ENCODE data around the gene CDC14B.
"Not testable (repeated sequence)": the region's sequence is repeated elsewhere in the genome, so short reads cannot be mapped to it uniquely, and the experiment has no call there.

CDC14B gene

GRCh38 chr9:96585426-96585825, 34.2 kb downstream of the CDC14B start:
- DNase-seq (ENCODE audit: low spot score): no peak

- DNase-seq (ENCODE audit: low spot score): not testable (repeated sequence)
Observed at GRCh38 chr9:96582199-96582598, 37.4 kb downstream of the CDC14B start.

DNA sequence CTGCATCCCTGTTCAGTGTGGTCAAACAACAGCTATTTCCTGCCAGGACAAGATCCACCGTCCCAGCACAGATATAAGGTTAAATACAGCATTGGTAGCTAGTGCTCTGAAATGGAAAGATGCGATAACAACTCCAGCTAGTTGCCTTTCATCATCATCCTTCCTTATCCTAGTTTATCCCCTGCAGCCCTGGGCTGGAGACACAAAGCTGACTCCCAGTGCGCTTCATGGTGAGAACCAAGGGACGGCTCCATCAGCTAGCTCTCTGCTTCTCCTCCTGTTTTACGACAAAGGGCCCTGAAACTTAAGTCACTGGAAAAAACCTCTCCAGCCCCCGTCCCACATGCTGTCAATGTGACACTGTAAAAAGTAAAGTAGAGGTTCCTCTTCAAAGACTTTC, 37.9 kb downstream of the CDC14B start:
- DNase-seq (ENCODE audit: low spot score): no peak

- no peak for DNase-seq (ENCODE audit: low spot score)
Observed at GRCh38 chr9:96581301-96581700, 38.3 kb downstream of the CDC14B start.

GRCh38 chr9:96574931-96575351, 44.7 kb downstream of the CDC14B start:
- DNase-seq (ENCODE audit: low spot score): no peak

GRCh38 chr9:96574455-96574854, 45.2 kb downstream of the CDC14B start:
- DNase-seq (ENCODE audit: low spot score): no peak

GRCh38 chr9:96567203-96567700, 52.4 kb downstream of the CDC14B start:
- no peak for DNase-seq (ENCODE audit: low spot score)

DNA sequence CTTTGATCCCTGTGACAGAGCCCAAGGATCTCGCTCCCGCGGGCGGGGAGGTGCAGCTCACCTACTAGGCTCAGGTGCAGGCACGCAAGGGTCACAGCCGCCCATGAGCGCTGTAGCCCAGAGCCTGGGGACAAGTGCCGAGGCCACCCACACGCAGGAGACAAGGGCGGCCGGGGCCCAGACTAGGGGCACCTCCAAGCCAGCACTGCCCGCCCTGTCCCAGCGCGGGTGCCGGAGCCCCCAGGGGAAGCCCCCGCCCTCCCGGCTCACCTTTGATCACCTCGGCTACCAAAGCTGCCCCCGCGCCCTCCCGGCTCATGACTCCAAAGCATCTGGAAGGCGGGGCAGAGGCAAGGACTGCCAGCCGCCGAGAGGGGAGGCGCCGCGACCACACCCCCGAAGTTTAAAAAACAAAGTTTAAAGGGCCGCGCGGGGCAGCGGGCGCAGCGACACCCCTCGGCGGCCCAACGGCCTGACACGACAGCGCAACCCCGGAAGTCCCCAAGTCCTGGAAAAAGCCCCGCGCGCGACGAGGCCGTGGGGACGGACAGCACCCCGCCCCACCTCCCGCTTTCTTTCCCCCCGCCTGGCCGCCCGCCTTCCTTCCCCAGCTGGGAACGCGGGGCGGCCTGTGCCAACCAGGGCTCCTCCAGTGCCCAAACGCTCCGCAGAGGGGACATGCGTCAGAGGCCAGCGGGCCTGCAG, 53.0 kb downstream of the CDC14B start:
- peak; percentile 42 for DNase-seq (ENCODE audit: low spot score)

- DNase-seq (ENCODE audit: low spot score): no peak
Observed at GRCh38 chr9:96565671-96566497, 53.8 kb downstream of the CDC14B start.

DNA sequence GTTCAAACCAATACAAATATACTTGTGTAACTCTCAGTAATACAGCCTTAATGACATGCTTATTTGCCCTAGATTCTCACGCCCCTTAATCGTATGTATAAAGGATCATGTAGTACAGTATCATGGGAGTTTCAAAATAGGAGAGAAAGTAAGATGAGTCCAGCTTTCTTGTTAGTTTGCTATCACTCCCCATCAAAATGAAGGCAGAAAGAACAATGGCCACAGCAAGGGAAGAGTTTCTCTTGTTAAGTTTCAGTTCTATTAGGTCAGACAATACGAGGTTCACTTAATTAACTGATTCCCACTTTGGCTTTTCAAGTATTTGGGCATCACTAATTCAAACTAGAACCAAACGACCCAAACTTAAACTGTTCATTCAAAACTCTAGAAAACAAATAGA, 55.4 kb downstream of the CDC14B start:
- DNase-seq (ENCODE audit: low spot score): no peak

DNA sequence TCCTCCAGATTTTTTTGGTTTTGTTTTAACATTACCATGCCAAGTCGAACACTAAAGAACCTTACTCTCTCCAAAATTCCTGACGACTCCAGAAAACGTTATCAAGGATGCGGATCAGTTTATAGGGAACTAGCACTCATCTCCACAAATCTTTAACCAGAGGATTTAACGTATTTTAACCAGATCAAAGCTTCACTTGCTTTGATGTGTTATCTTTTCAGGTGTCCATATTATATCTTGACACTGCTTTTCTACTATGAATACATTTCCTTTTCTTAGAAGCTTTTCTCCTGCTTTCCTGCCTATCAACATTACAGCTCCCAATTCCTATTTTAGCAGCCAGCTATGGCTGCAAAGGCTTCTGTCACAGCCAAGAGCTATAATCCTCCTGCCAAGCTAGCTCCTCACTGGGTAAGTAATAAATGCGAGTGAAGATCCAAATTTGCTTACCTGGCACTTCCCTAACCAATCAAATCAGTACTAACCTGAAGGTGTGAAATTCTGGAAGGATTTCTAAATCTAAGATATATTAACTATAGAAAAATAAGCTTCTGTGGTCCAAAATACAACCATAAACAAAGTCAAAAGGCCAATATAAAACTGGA, 60.2 kb downstream of the CDC14B start:
- DNase-seq (ENCODE audit: low spot score): no peak

DNA sequence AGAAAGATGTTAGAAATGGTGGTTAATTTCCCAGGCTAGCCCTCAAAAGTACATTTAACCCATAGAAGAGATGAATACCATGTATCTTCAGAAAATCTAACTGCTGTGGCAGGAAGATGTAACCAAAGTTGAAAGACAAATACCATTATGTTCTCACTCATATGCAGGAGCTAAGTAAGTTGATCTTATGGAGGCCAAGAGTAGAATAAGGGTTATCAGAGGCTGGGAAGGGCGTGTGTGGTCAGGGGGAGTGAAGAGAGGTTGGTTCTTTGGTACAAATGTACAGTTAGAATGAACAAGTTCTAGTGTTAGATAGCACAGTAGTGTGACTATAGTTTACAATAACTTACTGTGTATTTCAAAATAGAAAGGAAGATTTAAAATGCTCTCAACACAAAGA, 61.7 kb downstream of the CDC14B start:
- DNase-seq (ENCODE audit: low spot score): no peak

DNA sequence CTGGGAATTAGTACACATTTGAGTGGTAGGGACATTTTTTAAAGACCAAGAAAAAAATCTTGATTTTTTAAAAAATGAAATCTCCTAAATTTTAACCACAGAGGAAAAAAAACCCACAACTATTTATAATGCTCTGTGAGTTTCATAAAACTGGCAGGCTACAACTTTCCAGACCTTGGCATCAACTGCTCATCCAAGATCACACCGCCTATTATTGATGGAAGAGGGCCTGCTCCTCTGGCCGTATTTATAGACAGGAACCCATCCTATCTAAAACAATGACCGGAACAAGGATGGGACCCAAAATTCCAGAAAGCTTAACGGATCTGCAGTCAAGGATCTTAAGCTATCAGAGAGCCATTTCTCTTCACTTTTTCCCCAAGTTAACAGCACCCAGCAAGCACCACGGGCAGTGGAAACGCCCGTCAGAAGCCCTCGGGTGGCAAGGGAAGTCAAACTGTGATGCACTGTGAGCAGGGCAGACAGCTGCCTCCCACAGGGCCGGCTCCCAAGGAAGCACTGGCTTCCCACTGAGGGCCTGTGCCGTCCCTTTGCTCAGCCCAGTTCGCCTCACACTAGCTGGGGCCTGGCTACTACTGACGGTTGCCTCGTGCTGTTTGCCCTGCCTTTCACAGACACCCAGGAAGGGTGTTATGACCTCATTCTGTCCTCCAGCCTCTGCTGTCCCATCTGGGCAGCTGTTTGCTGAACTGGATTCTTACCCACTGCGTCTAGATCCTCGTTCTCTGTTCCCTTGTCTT, 62.8 kb downstream of the CDC14B start:
- no peak for DNase-seq (ENCODE audit: low spot score)

DNA sequence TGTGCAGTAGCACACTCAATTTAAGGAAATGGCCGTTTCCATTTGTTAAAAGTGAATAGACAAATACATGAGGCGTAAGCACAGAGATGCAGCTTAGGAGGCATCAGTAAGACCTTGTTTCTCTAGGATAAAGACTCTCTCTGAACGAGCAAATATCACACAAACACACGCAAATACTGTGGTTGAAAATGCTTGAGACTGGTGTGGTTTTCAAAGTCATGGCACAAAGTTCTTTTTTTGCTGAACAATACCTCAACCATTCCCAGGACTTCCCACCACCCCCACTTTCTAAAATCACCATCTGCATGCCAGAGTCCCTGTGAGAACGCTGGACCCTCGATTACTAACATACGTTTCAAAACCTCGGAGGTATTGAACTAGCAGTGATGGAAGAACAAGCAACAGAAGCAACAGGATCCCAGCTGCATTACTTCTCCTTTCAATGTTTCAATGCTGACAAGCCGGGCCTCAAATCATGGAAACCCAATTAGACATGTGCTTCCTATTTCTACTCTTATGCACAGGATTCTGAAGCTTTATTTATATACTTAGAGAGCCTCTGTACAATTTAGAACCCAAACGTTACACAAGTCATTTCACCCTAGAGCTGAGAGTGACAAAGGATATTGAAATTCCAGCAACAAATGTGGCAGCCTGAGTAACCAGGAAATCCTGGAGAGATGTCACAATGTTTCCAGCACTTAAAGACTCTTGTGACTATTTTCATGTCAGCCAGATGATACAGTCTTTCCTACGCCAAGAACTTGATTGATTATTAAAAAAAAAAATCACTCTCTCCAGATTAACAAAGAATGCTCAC, 63.9 kb downstream of the CDC14B start:
- DNase-seq (ENCODE audit: low spot score): no peak

- DNase-seq (ENCODE audit: low spot score): no peak
Observed at GRCh38 chr9:96554801-96555566, 64.7 kb downstream of the CDC14B start.

GRCh38 chr9:96554326-96554725, 65.3 kb downstream of the CDC14B start:
- no peak for DNase-seq (ENCODE audit: low spot score)

- no peak for DNase-seq (ENCODE audit: low spot score)
Observed at GRCh38 chr9:96553070-96553469, 66.6 kb downstream of the CDC14B start.

- no peak for DNase-seq (ENCODE audit: low spot score)
Observed at GRCh38 chr9:96551403-96551802, 68.2 kb downstream of the CDC14B start.

DNA sequence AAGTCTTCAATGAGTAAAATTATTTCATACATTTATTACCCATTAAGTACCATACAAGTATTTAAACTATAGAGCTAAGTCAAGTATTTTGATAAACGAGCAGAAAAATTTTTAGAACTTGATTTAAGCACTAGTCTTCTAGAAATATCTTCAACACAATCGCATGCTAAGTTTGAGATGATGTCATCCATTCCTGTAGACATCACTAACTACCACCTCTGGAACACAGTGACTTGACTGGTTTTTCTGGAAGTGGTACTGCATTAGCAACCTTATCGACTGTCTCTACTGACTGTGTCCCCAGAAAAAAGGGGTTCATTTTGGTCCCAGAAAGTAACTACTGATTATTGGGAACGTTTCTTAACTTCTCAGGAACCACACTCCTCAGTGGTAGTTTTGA, 69.0 kb downstream of the CDC14B start:
- DNase-seq (ENCODE audit: low spot score): no peak

DNA sequence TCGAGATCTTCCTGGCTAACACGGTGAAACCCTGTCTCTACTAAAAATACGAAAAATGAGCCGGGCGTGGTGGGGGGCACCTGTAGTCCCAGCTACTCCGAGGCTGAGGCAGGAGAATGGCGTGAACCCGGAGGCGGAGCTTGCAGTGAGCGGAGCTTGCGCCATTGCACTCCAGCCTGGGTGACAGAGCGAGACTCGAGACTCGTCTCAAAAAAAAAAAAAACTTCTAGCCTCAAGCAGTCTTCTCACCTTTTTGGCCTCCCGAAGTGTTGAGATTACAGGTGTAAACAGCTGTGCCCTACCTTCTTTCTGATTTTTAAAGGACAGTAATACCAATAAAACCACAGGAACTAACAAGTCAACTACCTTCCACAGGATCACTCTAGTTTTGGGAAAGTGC, 76.5 kb downstream of the CDC14B start:
- DNase-seq (ENCODE audit: low spot score): not testable (repeated sequence)
